ENCODE results near the gene RDM1. TPM values are rescaled to one million over a fixed set of nuclear protein-coding genes. Genes with fewer than 3 reads are reported as not detected.

Gene RDM1
- total and polyA plus RNA-seq, 2 experiments from 2014 or later: 3.9 to 8.8 TPM

GRCh38 chr17:35872196-35872980, 58.2 kb downstream of the RDM1 start:
- no peak overlapping the region for H3K27ac Mint-ChIP-seq
- TF ChIP-seq ZNF462 (CRISPR knock-in tag; IDR thresholded peaks at IDR 0.05): no peak
- no peak for TF ChIP-seq CREB1 (CRISPR knock-in tag; IDR thresholded peaks at IDR 0.05; ENCODE audit: low read depth)
- TF ChIP-seq STAT1 (IDR thresholded peaks at IDR 0.05; ENCODE audit: unreplicated experiment): no peak
- TF ChIP-seq JUNB (IDR thresholded peaks at IDR 0.05; ENCODE audit: unreplicated experiment): no peak
- TF ChIP-seq ZNF114 (CRISPR knock-in tag; IDR thresholded peaks at IDR 0.05): no peak
- no peak for TF ChIP-seq CTCF (conservative IDR thresholded peaks at IDR 0.05; ENCODE audit: low read depth in 2 of 2)
- TF ChIP-seq ZNF331 (CRISPR knock-in tag; IDR thresholded peaks at IDR 0.05; ENCODE audit: low read depth): no peak
- no peak for TF ChIP-seq ETS1 (IDR thresholded peaks at IDR 0.05)
- no peak for TF ChIP-seq EZH2phosphoT487 (IDR thresholded peaks at IDR 0.05; ENCODE audit: unreplicated experiment)
- no peak for TF ChIP-seq REST (IDR thresholded peaks at IDR 0.05; ENCODE audit: unreplicated experiment)
- no peak for TF ChIP-seq POLR2AphosphoS5 (IDR thresholded peaks at IDR 0.05; ENCODE audit: low read depth)
- TF ChIP-seq EZH2 (IDR thresholded peaks at IDR 0.05; ENCODE audit: low read depth, unreplicated experiment): no peak
- TF ChIP-seq NANOG (IDR thresholded peaks at IDR 0.05; ENCODE audit: borderline replicate concordance): no peak
- DNase-seq (ENCODE audit: low spot score) (no peak), ATAC-seq (no peak)
- peaks cover 6% of the 10 kb centered on the region for H3K27me3 Mint-ChIP-seq (ENCODE audit: insufficient read depth, low read depth, poor library complexity)
- Histone ChIP-seq H3K4me1 (ENCODE audit: insufficient read depth) (peaks cover 4% of the 10 kb centered on the region; the same call in 1 of the 2 replicates), H3K4me3 (no peak overlapping the region), H3K9me2 (ENCODE audit: insufficient read depth) (no peaks in the 10 kb centered on the region), H4K20me1 (replicated peaks; ENCODE audit: insufficient read depth) (no peaks in the 10 kb centered on the region), H3F3A (replicated peaks; ENCODE audit: low read depth) (no peaks in the 10 kb centered on the region), H3K79me2 (replicated peaks; ENCODE audit: insufficient read depth) (no peaks in the 10 kb centered on the region), H3K27me3 (ENCODE audit: insufficient read depth) (no peaks in the 10 kb centered on the region), H3K36me3 (ENCODE audit: insufficient read depth) (no peaks in the 10 kb centered on the region), H2AFZ (no peak overlapping the region), H3K27ac (ENCODE audit: low read depth) (no peak overlapping the region), H3K4me2 (no peak overlapping the region)
- no peak overlapping the region for H3K4me3 Mint-ChIP-seq
- no peaks in the 10 kb centered on the region for H3K9me3 Mint-ChIP-seq
- H3K36me3 Mint-ChIP-seq (ENCODE audit: low read depth): no peaks in the 10 kb centered on the region
- H3K4me1 Mint-ChIP-seq: peaks cover 14% of the 10 kb centered on the region
